ENCODE measurements around the gene TTK.

TTK gene

GRCh38 chr6:80004173-80005072, at the start of gene TTK:
TSS of gene TTK (plus strand) at chr6:80004649. CDS start at chr6:80005844, 1,195 bp downstream.
- DNase-seq, result peak; percentile 90 to 94

DNA sequence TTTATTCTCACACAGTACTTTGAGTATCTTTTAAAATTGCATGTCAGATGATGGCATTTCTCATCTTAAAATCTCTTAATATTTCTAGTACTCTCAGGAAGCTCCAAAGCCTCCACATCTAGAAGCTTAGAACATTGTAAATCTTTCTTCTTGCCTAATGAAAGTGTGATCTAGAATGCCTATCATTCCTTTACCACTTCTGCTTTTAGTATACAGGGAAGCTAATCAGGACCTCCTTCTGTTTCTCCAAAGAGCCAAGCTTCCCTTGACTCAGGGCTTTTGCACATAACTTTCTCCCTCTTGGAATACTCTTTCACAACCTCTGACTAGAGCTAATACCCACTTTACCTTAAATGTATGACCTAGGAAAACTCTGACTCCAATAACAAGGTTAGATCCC, 49.6 kb upstream of the TTK start:
- DNase-seq, result no peak

- no peak for DNase-seq
Measured at GRCh38 chr6:79964607-79965081, 39.8 kb upstream of the TTK start.

- no peak for DNase-seq
Measured at GRCh38 chr6:79967178-79967577, 37.3 kb upstream of the TTK start.

DNA sequence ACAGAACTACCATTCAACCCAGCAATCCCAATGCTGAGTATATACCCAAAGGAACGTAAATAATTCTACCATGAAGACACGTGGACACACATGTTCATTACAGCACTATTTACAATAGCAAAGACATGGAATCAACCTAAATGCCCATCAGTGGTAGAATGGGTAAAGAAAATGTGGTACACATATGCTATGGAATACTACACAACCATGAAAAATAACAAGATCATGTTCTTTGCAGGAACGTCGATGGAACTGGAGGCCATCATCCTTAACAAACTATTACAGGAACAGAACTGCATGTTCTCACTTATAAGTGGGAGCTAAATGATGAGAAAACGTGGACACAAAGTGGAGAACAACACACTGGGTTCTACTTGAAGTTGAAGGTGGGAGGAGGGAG, 34.7 kb upstream of the TTK start:
- DNase-seq, result no peak

DNA sequence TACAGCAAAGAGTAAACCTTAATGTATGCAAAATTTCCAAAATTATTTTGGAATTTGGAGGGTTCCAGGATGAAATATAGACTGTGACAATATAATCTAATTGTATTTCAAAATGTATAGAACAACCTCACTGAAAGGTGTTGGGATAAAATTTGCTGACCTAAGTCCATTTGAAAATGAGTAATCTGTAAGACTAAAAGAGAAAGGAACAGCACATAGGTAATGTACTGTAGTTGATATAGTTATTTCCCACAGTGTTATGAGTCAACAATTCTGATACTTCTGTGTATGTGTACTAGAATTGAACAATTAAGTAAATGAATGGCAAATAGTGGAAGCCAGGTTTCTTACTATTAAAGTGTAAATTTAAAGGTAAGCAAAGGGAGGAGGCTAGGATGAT, 33.3 kb upstream of the TTK start:
- DNase-seq, result no peak

- no peak for DNase-seq
Measured at GRCh38 chr6:79981652-79982051, 22.8 kb upstream of the TTK start.

- DNase-seq, result no peak
Measured at GRCh38 chr6:79984261-79984660, 20.2 kb upstream of the TTK start.

- DNase-seq, result no peak
Measured at GRCh38 chr6:79985128-79985527, 19.3 kb upstream of the TTK start.

DNA sequence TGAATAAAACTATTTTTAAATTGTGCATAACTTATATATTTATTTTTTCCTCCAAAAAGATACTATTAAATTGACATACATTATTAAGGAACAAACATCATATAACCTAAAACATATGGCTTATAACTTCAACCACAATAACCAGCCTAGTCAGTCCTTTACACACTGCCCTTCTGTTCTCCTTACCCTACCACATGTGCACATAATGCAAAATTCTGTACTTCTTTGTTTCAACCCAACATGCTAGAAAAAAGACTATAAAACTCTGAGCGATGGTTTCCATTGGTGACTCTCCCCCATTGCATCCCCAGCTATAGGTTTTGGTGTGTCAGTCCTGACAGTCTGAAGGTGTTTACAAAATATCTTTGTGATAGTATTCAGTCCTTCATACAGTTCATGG, 14.8 kb upstream of the TTK start:
- no peak for DNase-seq

GRCh38 chr6:79993012-79993910, 11.2 kb upstream of the TTK start:
- no peak for DNase-seq

GRCh38 chr6:79993911-79994309, 10.5 kb upstream of the TTK start:
- no peak for DNase-seq

DNA sequence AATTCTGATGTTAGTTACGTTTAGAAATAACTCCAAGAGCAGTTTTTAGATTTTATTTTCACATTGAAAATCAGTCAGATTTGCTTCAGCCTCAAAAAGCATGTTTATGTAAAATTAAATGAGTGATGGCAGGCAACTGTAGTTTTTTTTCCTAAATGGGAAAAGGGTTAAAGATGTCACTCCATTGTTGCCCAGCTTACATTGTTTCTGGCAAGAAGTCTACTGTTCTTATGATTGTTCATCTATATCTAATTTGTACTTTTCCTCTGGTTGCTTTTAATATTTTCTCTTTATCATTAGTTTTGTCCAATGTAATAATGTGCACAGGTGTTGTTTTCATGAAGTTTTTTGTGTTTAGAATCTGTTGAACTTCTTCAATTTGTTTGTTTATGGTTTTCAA, 6.7 kb upstream of the TTK start:
- no peak for DNase-seq

DNA sequence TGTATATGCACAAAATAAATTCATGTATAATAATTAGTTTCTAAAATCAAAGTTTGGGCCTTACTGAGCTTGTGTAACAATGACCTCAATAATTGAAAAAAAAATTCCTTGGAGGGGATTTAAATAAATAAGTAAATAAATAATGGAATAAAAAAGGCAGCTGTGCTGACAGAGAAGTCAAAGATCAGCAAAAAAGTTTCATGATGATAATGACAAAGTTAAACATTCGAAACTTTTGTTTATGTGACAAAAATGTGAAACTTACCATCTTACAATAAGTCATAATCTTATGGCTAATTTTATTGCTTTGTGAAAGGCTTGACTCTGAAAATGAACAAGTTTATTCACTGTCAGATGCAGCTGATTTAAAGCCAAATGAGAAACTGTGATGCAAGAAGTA, 3.1 kb upstream of the TTK start:
- DNase-seq, result no peak

DNA sequence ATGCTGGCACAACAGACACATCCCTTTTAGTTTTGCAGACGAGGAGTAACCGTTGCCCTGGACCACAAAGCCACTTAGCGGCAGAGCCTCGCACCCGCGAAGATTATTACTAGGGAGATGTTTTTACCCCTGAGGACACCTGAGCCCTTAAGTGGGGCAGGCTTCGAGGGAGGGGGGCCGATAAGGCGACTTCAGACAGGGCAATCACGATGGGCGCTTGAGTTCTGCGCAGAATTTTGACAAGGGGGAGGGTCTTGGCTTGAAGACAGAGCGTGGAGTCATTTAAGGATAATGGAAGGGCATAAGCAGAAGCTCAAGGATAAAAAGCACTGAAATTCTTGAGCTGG, 650 bp upstream of the TTK start:
- DNase-seq, result no peak

DNA sequence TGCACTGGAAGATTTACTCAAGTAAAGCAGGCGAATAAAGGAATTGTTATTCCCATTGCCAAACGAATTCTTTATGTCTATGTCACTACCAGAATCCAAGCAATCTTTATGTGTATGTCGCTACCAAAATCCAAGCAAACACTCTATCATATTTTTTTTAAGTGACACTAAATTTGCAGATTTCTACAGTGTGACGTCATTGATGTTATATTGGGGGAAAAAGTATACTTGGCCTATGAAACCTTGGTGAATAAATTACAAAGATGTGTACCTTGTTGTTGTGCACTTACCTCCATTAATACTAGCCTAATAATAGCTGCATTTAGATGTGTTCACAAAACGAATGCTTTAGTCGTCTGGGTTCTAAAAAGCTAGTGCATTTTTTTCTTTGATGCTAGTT, 957 bp downstream of the TTK start:
- no peak for DNase-seq

DNA sequence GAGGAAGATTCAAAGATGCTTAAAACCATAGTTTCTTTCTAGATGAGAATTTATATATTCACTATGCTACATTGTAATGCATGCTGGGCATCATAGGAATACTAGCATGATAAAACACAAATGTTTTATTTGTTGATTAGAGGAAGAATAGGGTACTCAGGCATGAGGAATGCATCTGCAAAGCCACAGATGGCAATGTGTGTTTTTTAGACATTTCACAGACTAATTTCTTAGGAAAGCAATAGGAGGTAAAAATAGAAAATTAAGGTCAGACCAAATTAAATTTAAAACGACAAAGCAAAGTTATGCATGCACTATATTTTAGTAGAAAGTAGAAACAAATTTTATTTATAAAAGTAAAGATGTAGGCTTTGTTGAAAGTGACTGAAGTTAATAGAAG, 2.1 kb downstream of the TTK start:
- no peak for DNase-seq

DNA sequence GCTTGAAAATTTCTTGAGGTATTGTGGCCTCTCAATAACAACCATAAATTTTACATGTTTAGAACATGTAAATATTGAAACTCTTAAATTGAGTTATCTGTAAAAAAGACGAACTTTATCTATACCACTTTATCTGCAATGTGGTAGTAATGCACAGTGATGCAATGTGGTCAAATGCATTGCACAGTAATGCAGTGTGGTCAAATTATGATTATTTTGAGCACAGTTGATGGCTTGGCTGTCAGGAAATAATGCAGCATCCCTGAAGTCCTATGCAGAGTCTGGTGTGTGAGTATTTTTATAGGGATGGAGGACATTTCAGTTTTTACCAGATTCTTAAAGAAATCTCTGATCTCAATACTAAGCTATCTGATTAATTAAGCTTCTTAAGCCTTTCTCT, 5.1 kb downstream of the TTK start:
- no peak for DNase-seq

- DNase-seq, result no peak
Measured at GRCh38 chr6:80010288-80010687, 5.8 kb downstream of the TTK start.

DNA sequence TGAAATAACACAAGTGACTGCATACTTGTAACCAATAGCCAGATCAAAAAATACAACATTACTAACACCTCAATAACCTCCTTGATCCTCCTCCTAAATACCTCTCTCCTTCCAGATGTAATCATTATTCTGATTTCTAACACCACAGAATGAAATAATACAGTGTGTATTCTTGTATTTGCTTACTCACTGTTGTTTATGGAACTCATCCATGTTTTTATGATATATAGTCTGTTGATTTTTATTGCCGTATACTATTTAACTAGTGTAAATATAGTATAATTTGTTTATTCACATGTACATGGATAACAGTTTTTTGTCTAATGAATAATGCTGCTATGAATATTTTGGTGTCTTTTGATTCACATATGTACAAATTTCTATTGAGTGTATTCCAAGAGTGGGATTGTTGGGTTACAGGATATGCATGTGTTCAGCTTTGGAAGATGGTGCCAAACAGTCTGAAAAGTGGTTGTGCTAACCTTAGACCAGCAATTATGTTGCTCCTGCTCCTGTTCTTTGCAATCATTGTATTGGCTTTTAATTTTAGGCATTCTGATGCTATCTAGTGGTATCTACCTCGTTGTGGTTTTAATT, 11.5 kb downstream of the TTK start:
- DNase-seq, result no peak

- no peak for DNase-seq
Measured at GRCh38 chr6:80020381-80021120, 16.1 kb downstream of the TTK start.

GRCh38 chr6:80021131-80021530, 16.7 kb downstream of the TTK start:
- no peak for DNase-seq

- no peak for DNase-seq
Measured at GRCh38 chr6:80021591-80021990, 17.1 kb downstream of the TTK start.

Data from inflammatory macrophage treated with lipopolysaccharide for 1 hour (primary cell).